T-helper 2 cell treated with Interferon-gamma antibody and Interleukin-4, amounts not matched to agents 100 ng/mL and 5 ng/mL, for 36 hours (primary cell): ENCODE results near the gene REEP1. TPM values are rescaled to one million over a fixed set of nuclear protein-coding genes. Genes with fewer than 3 reads are reported as not detected.

Experiments used
- intact Hi-C: fragments of 100-400 bp; cut with micrococcal nuclease; formaldehyde crosslinking; loops from one replicate; pipeline ENCODE4 v1.15.1; 2023
- total RNA-seq: library from RNA; stranded (reverse); gene quantifications from 2 replicates; pipeline ENCODE4 v1.2.3, GENCODE V29; 2022

Gene REEP1, protein sequence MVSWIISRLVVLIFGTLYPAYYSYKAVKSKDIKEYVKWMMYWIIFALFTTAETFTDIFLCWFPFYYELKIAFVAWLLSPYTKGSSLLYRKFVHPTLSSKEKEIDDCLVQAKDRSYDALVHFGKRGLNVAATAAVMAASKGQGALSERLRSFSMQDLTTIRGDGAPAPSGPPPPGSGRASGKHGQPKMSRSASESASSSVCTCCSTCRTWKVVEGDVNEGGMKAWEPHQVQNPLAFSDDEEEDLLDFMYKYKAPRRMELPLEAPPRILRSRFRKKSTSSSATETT
- total RNA-seq = 0.45 and 0.57 TPM in 2 replicates

DNA sequence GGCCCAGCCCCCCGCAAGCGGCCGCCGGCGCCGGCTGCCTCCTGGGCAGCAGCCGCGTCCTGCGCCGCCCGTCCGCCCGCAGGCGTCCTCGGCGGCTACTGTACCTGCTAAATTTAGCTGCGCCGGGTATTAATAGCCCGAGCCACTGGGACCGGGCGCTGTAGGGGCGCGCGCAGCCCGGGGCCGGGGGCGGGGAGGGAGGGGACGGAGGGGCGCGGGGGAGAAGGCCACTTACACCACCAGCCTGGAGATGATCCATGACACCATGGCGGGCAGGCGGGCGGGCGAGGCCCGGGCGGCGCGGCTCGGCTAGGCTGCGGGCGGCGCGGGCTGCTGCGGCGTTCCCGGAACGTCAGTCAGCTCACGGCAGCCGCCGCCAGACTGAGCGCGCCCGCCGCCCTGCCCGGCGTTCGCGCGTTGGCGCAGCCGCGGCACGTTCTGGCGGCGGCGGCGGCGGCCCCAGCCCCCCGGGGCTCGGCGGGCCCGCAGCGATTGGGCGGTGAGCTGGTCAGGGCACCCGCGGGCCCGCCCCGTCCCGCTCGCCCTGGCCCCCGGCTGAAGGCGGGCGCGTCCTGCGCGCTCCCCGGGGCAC is at the start of gene REEP1:
REEP1 (minus strand) TSS at position 383 of the 592 bp plus-strand sequence; CDS start at position 267, 116 bp downstream.
- intact Hi-C loops = no loop called here

GRCh38 chr2:86383844-86384243 is 46.4 kb upstream of the REEP1 start:
- intact Hi-C loops = no loop called here

DNA sequence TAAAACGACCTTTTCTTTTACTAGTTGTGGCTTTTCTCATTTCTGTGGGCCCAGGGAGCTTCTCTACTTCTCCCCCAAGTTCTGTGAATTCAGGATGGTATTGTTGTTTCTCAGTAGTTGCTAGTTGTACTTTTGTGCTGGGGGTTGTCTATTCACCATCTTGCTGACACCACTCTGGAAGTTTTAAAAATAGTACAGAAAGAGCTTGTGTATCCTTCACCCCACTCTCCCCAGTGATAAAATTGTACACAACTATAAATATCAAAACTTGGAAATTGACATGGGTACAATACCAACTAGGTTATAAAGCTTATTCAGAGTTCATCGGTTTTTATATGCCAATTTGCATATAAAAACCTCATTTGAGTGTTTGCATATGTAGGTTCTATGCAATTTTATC is 45.3 kb upstream of the REEP1 start:
- intact Hi-C loops = no loop called here

- intact Hi-C loops = no loop called here
Measured at GRCh38 chr2:86382108-86382507, 44.7 kb upstream of the REEP1 start.

DNA sequence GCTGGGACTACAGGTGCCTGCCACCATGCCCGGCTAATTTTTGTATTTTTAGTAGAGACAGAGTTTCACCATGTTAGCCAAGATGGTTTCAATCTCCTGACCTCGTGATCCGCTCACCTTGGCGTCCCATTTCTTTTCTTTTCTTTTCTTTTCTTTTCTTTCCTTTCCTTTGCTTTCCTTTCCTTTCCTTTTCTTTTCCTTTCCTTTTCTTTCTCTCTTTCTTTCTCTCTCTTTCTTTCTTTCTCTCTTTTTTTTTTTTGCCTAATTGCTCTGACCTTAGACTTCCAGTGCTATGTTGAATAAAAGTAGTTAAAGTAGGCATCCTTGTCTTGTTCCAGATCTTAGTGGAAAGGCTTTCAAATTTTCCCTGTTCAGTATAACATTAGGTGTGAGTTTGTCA is 41.0 kb upstream of the REEP1 start:
- intact Hi-C loops = no loop called here

GRCh38 chr2:86375623-86376022 is 38.2 kb upstream of the REEP1 start:
- intact Hi-C loops = no loop called here

GRCh38 chr2:86372641-86373502 is 35.4 kb upstream of the REEP1 start:
- intact Hi-C loops = loop anchor here (5.0 kb wide), 1 partner anchor 151 kb away; no protein-coding TSS in a partner anchor

GRCh38 chr2:86372133-86372532 is 34.7 kb upstream of the REEP1 start:
- intact Hi-C loops = loop anchor here (5.0 kb wide), 1 partner anchor 150 kb away; no protein-coding TSS in a partner anchor

GRCh38 chr2:86371527-86371926 is 34.1 kb upstream of the REEP1 start:
- intact Hi-C loops = loop anchor here (5.0 kb wide), 1 partner anchor 149 kb away; no protein-coding TSS in a partner anchor

GRCh38 chr2:86370579-86370978 is 33.2 kb upstream of the REEP1 start:
- intact Hi-C loops = loop anchor here (5.0 kb wide), 1 partner anchor 148 kb away; no protein-coding TSS in a partner anchor

DNA sequence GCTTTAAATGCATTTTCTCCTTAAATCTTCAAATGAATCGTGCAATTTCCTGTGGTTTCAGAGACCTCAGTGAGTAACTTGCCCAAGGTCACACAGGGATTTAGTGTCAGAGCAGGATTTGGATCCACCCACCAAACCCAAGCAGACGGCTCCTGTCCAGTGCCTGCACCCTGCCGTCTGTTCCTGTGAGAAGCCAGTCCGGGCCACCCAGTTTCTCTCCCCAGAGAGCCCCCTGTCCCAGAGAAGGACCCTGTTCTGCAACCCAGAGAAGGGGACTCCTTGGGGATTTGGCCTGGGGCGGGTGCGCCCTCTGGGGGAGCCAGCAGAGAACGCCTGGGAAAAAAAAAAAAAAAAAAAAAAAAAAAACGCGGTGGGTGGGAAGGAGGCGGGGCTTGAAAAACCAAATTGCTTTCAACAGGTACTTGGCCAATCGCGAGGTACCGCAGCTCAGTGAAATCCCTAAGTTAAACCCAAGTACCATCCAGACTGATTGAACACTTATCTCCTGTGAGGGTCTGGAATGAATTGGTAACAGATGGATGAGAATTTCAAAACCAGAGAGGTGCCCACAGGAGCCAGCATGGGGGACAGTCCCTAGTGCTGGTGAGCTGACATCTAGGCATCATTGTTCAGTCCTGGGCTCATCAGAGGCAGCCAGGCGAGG is 30.9 kb upstream of the REEP1 start:
- intact Hi-C loops = loop anchor here (5.0 kb wide), 2 partner anchors 74 to 261 kb away; partner anchors contain the start of genes KDM3A, POLR1A and PTCD3

DNA sequence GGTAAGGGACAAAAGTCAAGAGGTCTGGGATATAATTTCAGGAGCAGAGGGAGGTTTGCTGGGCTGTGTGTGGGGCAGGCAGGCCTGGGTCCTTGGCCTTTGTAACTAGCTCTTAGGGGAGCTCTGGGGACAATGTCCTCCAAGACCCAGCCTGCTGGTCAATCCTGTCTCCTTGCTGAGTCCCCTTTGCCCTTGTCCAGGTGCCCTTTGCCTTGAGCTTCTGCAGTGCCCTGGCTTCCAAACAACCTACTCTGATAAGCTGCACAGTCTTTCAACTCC is 30.0 kb upstream of the REEP1 start:
- intact Hi-C loops = loop anchor here (5.0 kb wide), 2 partner anchors 75 to 260 kb away; partner anchors contain the start of genes KDM3A, POLR1A and PTCD3

GRCh38 chr2:86366651-86367498 is 29.4 kb upstream of the REEP1 start:
- intact Hi-C loops = loop anchor here (5.0 kb wide), 2 partner anchors 75 to 260 kb away; partner anchors contain the start of genes KDM3A, POLR1A and PTCD3

GRCh38 chr2:86364894-86365293 is 27.5 kb upstream of the REEP1 start:
- intact Hi-C loops = loop anchor here (5.0 kb wide), 2 partner anchors 77 to 258 kb away; partner anchors contain the start of genes KDM3A, POLR1A and PTCD3

DNA sequence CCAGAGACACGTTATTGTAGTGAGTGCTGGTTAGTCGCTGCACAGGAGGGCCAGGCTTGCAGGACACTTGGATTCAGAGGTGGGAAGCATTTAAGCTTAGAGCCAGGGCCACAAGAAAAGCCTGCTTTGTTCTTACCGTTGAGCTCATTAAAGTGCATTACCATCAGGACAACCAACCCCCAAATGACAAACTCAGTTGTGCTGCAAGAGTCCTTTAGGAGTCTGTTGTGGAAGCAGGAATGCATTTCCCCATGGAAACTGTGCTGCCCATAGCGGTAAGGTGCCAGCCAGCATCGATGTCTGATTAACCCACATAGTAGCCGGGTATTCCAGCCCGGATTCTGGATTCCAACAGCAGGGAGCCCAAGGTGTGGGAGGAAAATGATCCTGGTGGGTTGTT is 23.4 kb upstream of the REEP1 start:
- intact Hi-C loops = no loop called here

DNA sequence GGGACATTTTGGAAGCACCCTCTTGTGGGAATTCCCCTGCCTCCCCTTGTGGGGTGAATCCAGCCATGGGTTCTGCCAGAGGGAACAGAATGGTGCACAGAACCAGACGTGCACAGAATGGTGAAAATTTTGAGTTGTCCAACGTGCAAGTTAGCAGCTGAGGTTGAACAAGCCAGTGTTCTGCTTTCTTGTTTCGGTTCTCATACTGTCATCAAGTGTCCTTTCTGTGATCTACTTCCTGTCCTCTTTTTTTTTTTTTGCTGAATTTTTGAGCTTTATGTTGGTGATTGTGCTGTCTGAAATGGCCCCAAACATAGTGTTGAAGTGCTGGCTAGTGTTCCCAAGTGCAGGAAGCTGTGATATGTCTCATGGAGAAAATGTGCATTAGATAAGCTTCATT is 21.5 kb upstream of the REEP1 start:
- intact Hi-C loops = no loop called here

DNA sequence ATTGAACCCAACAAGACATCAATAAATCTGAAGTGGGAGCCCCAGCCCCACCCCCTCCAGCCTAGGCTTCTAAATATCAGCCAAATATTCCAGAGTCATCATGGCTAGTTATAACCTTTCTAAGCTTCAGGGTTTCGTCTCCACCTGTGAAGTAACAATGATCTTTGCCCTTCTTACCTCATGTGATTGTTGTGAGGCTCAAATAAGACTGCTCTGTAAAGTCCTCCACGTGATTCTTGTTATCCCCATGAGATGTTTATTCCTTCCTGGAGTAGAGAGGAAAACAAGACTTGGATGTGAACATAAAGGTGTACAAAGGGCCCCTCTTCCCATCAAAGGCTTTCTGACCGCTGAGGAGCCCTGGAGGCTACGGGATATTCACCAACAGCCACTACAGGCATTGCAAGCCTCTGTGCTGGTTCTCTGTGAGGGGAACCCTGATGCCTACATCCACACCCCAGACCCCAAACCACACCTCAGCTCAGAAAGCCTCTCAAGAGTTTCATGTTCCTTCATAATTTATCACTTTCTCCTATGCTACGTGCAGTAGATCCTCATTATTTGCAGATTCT is 20.1 kb upstream of the REEP1 start:
- intact Hi-C loops = no loop called here

DNA sequence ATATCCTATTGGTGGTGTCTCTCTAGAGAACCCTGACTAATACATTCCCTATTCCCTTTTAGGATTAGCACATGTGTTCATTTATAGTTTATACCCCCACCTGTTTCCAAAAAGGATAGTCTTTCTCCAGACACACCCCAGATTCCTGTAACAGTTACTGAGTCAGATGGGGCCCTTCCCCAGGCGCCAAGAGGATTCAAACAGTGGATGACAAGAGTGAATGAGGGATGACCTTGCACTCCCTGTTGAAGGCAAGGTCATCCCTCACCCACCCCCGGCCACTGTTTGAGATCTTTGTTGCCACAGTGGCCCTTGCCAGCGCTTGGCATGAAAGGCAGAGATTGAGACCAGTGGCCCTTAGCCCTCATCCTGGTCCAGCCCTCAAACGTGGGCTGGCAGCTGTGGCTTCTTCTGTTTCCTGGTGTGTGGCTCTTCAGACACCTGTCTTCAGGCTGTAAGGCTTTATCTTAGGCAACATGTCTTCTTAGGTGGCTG is 15.3 kb upstream of the REEP1 start:
- intact Hi-C loops = no loop called here

DNA sequence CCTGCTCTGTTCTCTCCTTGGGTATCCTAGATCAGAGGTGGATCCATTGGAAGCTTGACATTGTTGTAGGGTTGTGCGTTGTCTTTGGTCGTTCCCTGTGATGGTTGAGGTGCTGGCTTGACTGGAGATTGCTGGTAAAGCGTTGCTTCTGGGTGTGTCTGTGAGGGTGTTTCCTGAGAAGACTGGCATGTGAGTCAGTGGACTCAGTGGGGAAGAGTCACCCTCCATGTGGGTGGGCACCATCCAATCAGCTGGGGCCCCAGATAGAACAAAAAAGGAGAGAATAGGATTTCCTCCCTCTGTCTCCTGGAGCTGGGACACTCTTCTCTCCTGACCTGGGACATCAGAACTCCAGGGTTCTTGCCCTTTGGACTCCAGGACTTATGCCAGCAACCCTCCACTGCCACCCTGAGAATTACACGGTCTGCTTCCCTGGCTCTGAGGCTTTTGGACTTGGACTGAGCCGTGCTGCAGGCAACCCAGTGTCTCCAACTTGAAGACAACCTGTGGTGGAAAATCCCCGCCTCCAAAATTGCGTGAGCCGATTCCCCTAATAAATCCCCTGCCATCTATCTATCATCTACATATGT is 14.8 kb upstream of the REEP1 start:
- intact Hi-C loops = no loop called here
